Measurements from ENCODE around the gene PGF.
A peak's percentile ranks its signal among the peaks of the same experiment; 100 is the strongest.

PGF gene

DNA sequence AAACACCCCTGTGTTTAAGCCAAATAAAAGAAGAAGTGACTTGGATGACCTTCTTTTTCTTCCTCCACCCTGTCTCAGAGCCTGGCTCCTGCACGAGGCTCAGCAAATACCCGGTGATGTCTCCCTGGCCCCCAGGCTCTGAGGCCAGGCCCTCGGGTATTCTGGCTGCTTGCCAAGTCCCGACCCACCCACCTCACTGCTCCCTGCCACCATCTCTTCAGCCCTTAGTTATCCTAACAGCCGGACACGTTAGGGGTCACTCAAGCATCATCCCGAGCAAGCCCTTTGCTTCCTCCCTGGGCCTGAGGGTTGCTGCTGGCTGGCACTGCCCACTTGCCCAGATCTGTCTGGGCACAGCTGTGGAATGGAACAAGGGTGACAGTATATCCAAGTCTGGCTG lies 39.6 kb downstream of the PGF start:
- DNase-seq: no peak

DNA sequence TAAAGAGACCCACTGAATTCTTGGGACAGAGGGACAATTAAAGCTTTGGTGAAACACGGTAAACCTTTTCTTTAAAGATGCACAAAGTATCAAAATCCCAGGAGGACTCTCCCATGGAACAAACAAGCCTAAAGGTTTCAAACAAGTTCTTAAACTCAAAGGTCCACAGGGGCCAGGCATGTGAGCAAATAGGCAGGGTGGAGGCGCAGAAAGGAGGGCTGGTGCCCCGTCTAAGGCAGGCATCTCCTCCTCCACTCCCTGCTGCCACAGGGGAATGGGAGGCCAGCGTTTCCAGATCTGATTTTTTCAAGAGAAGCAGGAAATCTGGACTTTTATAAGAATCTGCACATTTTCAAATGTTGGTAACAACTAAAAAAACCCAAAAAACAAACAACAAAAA lies 40.0 kb downstream of the PGF start:
- DNase-seq: no peak

DNA sequence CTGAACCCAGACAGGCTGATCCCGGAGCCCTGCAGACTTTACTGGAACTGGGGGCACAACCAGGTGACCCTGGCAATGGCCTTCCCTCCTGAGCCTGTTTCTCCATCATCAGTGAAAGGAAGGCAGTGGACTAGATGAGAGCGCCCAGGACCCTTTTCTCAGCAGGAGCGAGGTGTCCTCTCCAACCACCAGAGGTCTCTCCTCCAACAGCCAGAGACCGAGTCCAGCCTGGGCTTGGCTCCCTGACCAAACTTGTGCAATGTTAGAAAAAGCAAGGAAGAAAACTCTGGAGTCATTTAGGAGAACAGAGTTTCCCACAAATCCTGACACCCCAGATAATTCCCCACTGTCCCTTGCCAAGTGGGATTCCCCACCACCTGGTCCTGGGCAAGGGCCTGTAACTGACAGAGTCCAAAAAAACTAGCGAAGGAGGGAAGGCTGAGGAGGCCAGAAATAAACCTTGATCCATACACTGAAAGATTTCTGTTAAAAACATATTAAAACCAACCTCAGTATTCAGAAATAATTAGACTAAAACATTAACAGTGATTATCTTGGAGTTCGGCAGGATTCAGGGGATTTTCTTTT lies 41.3 kb downstream of the PGF start:
- DNase-seq: no peak

DNA sequence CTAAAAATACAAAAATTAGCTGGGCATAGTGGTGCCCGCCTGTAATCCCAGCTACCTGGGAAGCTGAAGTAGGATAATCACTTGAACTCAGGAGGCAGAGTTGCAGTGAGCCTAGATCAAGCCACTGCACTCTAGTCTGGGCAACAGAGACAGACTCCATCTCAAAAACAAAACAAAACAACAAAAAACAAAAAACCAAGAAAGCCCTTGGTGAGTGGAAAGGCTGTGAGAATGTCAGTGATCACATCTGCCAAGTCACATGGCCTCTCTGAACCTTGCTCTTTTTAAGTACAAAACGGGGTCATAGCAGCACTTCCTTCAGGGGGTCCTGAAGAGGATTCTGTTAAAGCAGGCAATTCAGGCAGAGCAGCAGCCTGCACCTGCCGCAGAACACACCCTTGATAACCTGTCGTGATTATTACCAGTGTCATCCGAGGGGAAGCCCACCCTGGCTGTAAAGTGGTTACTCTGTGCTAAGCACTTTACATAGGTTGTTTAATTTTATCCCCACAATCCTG lies 41.9 kb downstream of the PGF start:
- no peak for DNase-seq

DNA sequence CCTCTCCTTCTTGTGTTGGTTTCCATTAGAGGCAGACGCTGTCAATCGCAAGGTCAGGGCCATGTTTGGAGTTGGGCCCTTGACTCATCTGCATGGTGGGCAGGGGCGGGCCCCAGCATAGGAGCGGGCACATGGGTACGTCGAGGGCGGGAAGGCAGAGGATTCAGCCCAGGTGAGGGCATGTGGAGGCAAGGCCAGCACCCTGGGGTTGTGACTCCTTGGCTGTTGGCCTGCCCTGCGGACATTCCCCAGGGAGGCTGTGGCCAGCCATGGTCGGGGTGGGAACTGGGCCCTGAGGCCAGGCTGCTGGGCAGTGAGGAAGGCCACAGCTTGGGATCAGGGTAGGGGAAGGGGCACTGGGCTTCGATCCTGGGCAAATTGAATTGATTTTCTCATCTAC lies 42.6 kb downstream of the PGF start:
- DNase-seq: no peak

DNA sequence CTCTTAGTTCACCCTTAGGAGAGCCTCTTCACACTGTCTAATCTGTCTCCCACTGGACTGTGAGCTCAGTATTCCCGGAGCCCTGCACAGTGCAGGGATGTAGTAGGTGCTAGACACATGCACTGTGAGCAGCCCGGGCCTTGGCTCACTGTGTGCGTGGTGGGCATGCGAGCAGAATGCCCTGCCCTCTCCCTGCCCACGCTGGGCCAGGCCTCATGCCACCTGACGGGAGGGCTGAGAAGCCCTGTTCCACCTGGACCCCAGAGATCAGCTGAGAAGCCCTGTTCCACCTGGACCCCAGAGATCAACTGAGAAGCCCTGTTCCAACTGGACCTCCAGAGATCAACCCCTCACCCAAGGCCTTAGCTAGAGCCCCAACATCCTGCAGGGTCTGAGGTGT lies 43.3 kb downstream of the PGF start:
- no peak for DNase-seq

DNA sequence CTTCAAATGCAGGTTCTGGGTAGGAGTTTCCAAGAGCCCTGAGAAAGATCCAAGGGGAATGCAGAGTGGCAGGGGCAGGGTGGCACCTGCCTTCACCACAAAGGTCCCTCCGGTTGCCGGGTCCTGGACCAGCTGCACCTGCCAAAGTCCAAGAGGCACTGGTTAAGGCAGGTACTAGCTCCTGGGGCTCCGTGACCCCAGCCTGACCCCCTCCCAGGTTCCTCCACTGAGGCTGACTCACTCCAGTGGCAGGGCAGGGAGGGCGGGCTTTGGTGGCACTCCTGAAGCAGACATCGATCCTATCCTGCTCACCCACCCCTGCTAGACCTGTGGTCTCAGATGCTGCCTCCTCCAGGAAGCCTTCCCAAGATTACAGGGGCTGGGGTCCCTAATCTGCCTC lies 43.7 kb downstream of the PGF start:
- no peak for DNase-seq

DNA sequence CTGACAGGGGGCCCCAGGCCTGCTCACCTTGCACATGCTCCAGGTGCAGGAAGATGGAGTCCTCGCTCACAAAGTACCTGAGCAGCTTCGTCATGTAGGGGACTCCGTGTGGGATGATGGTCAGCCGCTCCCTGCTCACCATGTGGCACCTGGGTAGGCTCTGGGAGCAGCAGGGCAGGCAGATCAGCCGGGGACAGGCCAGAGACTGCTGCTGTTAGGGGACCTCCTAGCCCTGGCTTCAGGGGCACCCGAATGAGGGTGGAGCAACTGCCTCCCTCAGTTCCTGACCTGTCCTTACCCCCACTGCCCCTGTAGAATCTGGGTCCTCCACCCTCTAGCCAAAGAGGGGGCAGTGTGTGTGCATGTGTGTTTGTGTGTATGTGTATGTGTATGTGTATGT lies 44.2 kb downstream of the PGF start:
- no peak for DNase-seq

DNA sequence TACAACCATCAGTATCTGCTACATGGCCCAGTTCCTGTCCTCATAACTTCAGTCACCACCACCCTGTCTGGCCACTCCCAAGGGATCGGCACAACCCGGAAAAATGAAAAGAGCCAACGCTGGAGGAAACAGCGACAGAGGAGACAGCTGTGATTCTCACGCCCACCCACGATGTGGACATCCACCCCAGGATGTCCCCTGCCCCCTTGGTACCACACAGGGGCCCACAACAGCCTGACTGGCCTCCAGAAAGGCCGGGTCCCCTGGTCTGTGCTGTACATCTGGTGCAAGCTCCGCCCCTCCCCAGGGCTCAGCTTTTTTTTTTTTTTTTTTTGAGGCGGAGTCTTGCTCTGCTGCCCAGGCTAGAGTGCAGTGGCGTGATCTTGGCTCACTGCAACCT lies 44.8 kb downstream of the PGF start:
- no peak for DNase-seq

DNA sequence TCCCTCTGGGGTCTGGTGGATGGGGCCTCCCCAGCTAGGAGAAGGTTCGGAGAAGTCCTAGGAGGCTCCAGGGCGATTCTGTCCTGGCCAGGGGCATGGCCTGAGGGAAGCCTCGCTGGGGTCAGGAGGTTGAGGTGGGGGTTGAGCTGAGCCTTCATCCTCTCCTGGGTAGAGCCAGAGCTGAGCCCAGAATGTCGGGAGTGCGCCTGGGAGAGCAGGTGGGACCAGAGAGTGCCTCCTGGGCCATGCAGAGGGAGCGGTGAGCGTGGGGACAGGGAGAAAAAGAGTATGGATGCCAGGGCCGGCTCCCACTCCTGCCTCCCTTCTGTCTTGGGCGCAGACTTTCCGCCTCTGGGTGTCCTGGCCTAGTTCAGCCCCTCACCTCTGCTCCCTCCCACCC lies 45.5 kb downstream of the PGF start:
- no peak for DNase-seq

DNA sequence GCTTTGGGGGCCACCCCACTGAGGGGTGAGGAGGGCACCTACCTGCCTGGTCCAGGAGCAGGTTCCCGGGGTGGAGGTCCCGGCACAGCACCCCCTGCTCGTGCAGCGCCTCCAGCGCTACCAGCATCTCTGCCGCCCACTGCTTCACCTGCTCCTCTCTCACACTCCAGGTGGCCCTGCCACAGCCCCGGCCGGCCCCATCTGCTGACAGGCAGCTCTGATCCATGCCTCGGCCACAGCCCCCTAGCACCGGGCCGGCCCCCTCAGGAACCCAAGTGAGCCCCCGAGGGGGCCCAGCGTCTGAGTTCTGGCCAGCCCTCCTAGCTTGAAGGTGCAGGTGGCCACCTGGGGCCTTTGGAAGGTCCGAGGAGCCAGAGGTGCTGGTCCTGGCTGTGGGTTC lies 45.9 kb downstream of the PGF start:
- no peak for DNase-seq

DNA sequence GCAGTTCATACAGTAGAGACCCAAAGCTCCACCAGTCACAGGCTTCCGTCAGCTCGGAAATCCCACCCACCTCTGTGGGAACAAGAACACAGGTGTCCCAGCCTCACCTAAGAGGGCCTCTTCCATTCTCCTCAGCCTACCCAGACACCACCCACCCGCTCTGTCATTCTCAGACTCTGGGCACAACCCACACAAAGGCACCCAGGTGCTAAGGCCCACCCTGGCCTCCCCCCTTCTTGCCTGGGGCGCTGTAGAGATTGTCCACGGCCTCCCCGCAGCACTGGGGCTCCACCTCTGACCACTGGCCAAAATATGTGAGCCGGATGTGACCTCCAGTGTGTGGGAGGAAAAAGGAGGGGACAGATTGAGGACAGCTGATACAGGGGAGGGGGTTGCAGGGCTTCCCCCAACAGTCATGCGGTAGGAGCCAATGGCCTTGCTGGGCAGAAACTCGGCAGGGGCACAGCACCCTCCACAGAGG lies 46.5 kb downstream of the PGF start:
- DNase-seq: no peak

DNA sequence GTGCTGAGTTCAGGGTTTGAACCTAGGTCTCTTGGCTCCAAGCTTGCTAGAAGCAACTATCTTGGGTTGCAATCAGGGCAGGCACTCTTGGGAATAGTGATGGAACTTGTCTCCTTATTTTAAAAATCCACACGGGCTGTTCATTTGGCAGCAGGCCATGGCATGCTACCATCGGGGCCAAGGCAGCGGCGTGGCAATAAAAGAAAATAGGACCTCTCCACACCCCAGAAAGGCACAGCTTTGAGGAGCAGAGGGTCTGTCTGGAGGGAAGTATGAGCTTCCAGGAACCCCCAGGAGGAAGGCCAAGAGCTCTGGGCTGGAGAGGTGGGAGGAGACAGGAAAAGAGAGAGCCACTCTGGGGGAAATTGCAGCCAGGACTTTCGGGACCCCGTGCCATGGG lies 47.7 kb downstream of the PGF start:
- DNase-seq: no peak

DNA sequence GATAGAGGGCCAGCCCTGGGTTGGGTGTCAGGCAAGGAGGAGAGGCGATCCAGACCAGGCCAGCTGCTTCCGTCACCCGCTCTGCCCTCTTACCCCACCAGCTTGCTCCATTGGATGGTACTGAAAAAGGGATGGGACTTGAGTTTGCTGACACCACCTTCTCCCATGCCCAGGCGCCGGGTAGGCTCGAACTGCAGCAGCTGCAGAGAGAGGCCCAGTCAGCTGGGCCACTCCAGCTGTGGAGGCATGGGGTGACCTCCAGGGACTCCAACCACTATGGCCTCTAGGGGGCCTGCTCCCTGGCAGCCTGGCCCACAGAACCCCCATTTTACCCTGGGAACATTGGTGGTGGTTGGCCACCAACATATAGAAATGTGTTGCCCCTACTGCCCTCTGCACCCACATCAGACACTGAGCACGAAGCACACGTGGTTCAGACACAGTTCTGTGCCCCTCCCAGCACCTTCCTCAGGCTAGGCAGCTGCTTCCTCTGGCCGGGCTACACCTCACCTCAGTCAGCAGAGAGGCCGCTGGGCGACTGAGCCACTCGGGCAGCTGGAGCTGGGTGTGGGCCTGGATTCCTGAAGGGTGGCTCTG lies 48.4 kb downstream of the PGF start:
- no peak for DNase-seq

DNA sequence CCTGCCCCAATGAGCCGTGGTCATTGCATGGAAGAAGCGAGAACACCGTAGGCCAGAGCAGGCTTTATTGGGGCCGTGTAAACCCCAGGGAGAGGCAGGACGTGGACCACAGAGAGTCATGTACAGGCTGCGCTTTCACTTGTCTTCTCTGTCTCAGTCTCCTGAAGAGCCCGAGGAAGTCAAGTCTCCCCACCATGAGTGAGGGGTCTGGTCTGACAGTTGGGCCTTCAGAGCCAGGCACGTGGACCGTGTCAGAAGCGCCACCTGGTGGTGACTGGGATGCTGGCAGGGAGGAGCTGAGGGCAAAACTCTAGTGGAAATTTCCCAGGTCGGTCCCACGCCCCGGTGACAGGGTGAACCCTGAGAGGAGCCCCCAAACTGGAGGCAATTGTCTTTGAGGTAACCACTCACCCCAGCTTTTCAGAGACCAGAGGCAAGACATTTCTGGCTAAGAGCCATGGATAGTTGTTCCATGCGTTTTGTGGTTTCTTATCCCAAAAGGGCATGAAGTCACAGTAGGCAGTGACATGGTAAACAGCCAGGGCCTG lies 49.7 kb downstream of the PGF start:
- peak; percentile 9 for DNase-seq

DNA sequence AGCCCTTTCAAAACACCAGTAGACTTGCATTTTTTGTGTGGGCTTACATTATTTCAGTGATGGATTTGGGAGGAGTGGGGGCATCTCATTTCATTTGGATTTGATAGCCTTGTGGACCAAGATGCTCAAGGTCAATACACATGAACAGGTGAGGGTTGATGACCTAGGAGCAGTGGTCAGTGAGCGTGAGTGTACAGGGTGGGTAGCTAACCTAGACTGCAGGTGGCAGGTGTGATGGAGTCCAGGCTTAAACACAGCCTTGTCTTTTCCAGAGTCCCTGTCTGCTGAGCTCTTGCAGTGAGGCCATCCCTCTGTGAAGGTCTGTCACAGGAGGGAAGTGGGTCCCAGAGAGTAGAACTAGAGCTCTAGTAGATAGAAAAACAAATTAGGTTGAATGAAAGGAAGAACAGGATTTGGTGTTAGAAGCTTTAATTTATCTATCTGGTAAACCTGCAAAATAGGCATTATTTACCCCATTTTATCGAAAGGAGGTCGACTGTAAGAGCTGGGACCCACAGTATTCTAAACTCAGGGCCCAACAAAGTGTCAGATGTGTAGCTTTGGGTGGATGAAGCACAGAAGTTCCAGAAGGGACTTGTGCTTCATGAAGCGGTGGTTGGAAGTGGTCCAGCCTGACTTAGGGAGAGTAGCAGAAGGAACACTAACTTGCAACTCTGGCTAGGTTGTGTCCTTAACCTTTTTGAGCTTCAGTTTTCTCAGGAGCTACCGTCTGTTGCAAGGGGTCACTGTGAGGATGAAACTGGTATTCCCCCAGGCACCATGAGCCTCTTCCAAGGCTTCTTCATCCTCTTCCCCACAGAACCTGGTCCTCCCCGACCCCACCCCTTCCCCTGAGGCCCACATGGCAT lies 50.5 kb downstream of the PGF start:
- no peak for DNase-seq

DNA sequence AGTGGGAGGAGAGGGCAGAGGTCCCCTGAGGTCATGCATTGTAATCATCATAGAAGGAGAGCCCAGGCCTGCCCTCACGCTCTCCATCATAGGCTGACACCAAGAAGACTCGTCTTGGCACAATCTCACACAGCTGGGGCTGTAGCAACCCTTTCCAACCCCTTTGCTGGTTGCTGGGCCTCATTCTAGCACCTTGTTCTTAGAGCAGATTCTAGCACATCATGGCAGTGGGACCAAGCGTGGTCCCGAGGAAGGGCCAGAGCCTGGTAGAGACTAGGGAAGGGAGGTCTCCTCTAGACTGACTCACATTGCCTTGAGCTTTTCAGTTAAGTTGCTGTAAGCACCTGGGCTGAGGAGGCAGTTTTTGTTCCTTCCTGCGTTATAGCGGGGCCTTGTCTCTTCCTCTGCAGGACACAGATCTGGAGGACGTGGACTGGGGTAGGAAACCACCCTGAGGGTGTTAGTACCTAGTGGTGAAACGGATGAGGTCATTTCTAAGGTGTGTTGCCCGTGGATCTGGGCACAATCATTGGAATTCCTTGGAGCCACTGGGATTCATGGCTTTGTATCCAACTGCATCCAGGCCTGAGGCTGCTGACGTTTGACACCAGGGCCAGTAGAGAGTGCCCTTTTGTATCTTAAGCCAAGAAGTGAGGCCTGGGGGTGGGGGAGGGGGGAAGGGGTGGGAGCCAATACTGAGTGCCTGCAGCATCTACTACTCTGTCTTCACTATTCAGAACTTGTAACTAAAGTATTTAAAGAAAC lies 52.3 kb downstream of the PGF start:
- no peak for DNase-seq

DNA sequence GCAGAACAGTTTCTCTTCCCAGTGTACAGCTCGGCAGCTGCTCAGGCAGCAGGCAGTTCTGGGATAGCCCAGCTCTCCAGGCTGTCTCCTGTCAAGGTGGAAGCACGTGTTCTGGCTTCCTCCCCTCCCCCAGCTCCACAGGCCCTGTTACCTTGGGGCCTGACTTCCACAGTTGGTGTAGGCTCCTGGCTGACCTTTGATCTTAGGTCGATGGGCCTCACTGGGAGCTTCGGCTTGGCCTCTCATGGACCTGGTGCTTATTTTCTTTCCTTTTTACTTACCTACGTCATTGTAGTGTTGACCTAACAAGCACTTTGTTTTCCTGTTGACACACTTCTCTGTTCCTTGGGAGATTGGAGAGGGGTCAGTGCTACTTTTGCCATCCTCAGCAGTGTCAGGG lies 56.7 kb downstream of the PGF start:
- DNase-seq: no peak

DNA sequence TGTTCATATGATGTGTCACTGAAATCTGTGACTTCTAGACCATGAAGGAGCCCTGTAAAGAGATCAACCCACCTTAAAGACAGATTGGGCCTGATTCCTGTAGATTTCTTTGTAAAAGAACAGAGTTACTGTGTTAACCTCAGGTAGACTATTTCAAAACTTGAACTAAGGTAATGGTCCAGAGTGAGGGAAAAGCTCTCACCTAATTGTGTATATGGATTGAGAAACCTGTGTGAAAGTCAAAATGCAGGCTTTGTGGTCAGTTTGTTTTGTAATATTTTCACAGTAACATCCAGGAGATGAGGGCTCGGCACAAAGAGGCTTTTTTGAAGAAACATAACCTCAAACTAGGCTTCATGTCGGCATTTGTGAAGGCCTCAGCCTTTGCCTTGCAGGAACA lies 57.3 kb downstream of the PGF start:
- no peak for DNase-seq

DNA sequence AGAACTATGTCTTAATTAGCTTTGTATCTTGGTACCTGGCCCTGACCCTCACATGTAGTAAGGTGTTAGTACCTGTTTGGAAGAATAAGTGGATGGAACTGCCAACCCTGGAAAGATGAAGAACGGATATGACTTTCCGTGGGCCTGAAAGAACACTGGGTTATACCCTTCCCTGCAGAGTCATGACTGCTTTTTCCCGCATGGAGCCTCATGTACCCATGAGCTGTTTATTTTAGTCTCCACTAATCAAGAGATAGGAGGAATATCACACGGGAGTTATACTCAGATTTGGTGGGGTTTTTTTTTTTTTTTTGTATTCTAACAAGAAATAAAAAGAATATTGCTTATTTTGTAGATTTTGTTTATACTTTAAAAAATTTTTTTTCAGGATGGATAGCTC lies 57.8 kb downstream of the PGF start:
- DNase-seq: no peak

DNA sequence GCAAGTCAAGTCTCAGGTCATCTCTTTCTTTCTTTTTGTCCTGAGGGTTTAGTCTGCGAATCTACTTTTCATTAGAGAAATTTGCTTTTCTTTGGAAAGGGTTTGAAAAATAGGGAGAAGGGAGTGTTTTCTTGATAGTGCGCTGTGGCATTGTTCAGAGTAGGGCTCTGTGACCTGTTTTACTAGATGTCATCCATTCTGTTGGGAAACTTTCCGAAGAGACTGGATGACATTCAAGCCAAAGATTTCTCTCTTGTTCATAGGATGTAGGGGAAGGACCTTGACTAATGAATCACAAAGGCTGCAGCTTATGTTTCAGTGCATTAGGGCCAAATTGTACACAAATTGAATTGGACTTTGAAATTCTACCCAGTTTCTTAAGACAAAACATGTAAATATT lies 59.0 kb downstream of the PGF start:
- DNase-seq: no peak

DNA sequence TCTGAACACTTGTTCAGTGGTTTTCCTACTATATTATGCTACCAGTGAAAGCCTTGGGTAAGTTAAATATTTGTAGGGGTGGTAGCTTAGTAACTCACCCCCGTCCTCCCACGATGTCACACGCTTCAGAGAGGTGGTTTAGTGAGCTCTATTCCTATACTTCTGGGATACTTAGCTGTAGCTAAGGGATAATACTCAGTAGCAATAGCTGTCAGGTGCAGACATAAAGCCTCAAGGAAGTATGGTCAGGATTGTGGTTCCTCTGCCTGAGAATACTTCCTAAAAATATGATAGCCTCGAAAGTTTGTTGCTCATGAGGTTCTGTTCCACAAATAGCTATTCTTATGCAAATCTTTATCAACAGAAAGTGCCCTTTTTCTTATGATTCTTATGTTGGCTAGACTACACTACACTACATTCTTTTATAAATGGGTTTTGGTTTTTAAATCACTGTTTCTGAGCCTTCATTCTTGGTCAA lies 61.7 kb downstream of the PGF start:
- no peak for DNase-seq

DNA sequence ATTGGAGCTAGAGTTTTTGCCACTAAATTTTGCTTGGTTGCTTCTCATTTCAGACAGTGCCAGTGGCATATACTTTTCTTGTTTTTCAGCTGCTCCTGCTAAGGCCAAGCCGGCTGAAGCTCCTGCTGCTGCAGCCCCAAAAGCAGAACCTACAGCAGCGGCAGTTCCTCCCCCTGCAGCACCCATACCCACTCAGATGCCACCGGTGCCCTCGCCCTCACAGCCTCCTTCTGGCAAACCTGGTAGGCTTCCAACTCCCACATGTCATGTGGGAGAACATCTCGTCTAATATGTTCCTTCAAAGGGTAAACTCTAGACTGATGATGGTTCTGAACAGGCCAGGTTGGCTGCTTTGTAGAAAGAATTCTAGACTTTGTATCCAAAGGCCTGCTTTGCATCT lies 62.7 kb downstream of the PGF start:
- no peak for DNase-seq
